ENCODE results near the gene MC1R.
"Not testable (repeated sequence)": the region's sequence is repeated elsewhere in the genome, so short reads cannot be mapped to it uniquely, and the experiment has no call there.

MC1R gene

GRCh38 chr16:89915303-89916232 lies 3.1 kb upstream of the MC1R start:
- no peak for DNase-seq

- DNase-seq: peak; percentile 67
Measured at GRCh38 chr16:89917773-89918452, 749 bp upstream of the MC1R start.

GRCh38 chr16:89919535-89920406 lies 1.1 kb downstream of the MC1R start:
- DNase-seq: no peak

- DNase-seq: no peak
Measured at GRCh38 chr16:89920723-89921122, 2.1 kb downstream of the MC1R start.

- DNase-seq: no peak
Measured at GRCh38 chr16:89921131-89921701, 2.6 kb downstream of the MC1R start.

GRCh38 chr16:89921702-89922476 lies 3.2 kb downstream of the MC1R start:
- DNase-seq: peak; percentile 70

GRCh38 chr16:89922477-89922883 lies 3.8 kb downstream of the MC1R start:
- DNase-seq: peak; percentile 39

GRCh38 chr16:89922884-89923639 lies 4.4 kb downstream of the MC1R start, which contains the start of gene TUBB3:
TSS of gene TUBB3 (plus strand) at chr16:89923342. CDS start at chr16:89923402, 60 bp downstream.
- peak; percentile 66 for DNase-seq

GRCh38 chr16:89923640-89924296 lies 5.1 kb downstream of the MC1R start:
- no peak for DNase-seq

- peak; percentile 21 for DNase-seq
Measured at GRCh38 chr16:89924297-89924924, 5.7 kb downstream of the MC1R start.

GRCh38 chr16:89924925-89925307 lies 6.3 kb downstream of the MC1R start:
- no peak for DNase-seq

GRCh38 chr16:89925596-89926079 lies 7.0 kb downstream of the MC1R start:
- DNase-seq: peak; percentile 23

GRCh38 chr16:89931305-89931896 lies 12.7 kb downstream of the MC1R start:
- DNase-seq: no peak

GRCh38 chr16:89931964-89932363 lies 13.3 kb downstream of the MC1R start:
- no peak for DNase-seq

GRCh38 chr16:89934019-89934418 lies 15.4 kb downstream of the MC1R start:
- not testable (repeated sequence) for DNase-seq

GRCh38 chr16:89934611-89935553 lies 16.2 kb downstream of the MC1R start:
- no peak for DNase-seq

GRCh38 chr16:89935620-89936019 lies 17.0 kb downstream of the MC1R start:
- DNase-seq: not testable (repeated sequence)

GRCh38 chr16:89936034-89936433 lies 17.4 kb downstream of the MC1R start:
- DNase-seq: no peak

All from inflammatory macrophage treated with lipopolysaccharide for 4 hours (primary cell).